CD4-positive, alpha-beta T cell (primary cell): ENCODE results near the gene LCNL1. TPM values are rescaled to one million over a fixed set of nuclear protein-coding genes. Genes with fewer than 3 reads are reported as not detected.
A peak's percentile ranks its signal among the peaks of the same experiment; 100 is the strongest.

Experiments
- ATAC-seq: fragments of 200-7000 bp; cut with Tn5 transposase; one replicate; pipeline ENCODE4 v1.10.0; 2022; ENCODE audit warnings: mild to moderate bottlenecking; ENCODE audit not compliant: poor library complexity
- CTCF ChIA-PET: fragments of 350-600 bp; sonication (Branson Sonifier 250); formaldehyde crosslinking; loops from one replicate; lab custom pipeline; 2021; ENCODE audit warnings: antibody characterized with exemption, inconsistent platforms; lab: Charles Lee
- POLR2A ChIA-PET: fragments of 350-600 bp; sonication (Branson Sonifier 250); formaldehyde crosslinking; loops from one replicate; lab custom pipeline; 2021; ENCODE audit warnings: antibody characterized with exemption, inconsistent platforms; lab: Charles Lee
- DNase-seq, 14 experiments: peaks; one replicate each; pipeline ENCODE4 v3.0.0-alpha.2; 2013 to 2020; ENCODE audit warnings: mixed read lengths in 2 of 14
- H3K27ac ChIP-seq, 2 donors: one replicate each; pipeline versions ENCODE4 v1.5.1 to v1.7.0; 2013; ENCODE audit warnings: low read length in 2 of 2, low read depth in 1 of 2, mild to moderate bottlenecking in 1 of 2
- H3K27me3 ChIP-seq, 2 experiments: 1 replicate in 1 of 2; 2 replicates in 1 of 2; pipeline versions ENCODE4 v1.6.1 to v1.7.0; 2013; ENCODE audit warnings: low read length in 2 of 2, control low read depth in 1 of 2, mild to moderate bottlenecking in 1 of 2, moderate library complexity in 1 of 2; ENCODE audit not compliant: insufficient read depth in 2 of 2, control insufficient read depth in 1 of 2
- H3K36me3 ChIP-seq: one replicate; pipeline ENCODE4 v1.6.1; 2013; ENCODE audit warnings: low read length, control low read depth; ENCODE audit not compliant: insufficient read depth
- H3K4me1 ChIP-seq: one replicate; pipeline ENCODE4 v1.6.1; 2013; ENCODE audit warnings: low read length, control low read depth; ENCODE audit not compliant: insufficient read depth
- H3K4me3 ChIP-seq: one replicate; pipeline ENCODE4 v1.5.1; 2013; ENCODE audit warnings: mild to moderate bottlenecking, low read length, moderate library complexity
- H3K9me3 ChIP-seq, 2 experiments: 1 replicate in 1 of 2; 2 replicates in 1 of 2; pipeline versions ENCODE4 v1.6.1 to v1.7.0; 2013; ENCODE audit warnings: low read length in 2 of 2, mild to moderate bottlenecking in 2 of 2, control low read depth in 1 of 2, moderate library complexity in 1 of 2; ENCODE audit not compliant: control insufficient read depth in 1 of 2, insufficient read depth in 1 of 2
- H3K27ac Mint-ChIP-seq: one replicate; pipeline ENCODE4 v1.8.0; 2020; ENCODE audit warnings: mixed read lengths
- H3K27me3 Mint-ChIP-seq: one replicate; pipeline ENCODE4 v1.8.0; 2021; ENCODE audit warnings: mixed read lengths
- H3K36me3 Mint-ChIP-seq: one replicate; pipeline ENCODE4 v1.8.0; 2021; ENCODE audit warnings: low read depth, mixed read lengths
- H3K4me1 Mint-ChIP-seq: one replicate; pipeline ENCODE4 v1.8.0; 2021; ENCODE audit warnings: low read depth, mixed read lengths
- H3K4me3 Mint-ChIP-seq: one replicate; pipeline ENCODE4 v1.8.0; 2020; ENCODE audit warnings: mild to moderate bottlenecking, mixed read lengths
- H3K9me3 Mint-ChIP-seq: one replicate; pipeline ENCODE4 v1.8.0; 2020; ENCODE audit warnings: mixed read lengths
- CTCF ChIP-seq: fragments of 200-600 bp; IDR thresholded peaks from one replicate; pipeline ENCODE4 v1.8.0; 2022; ENCODE audit warnings: antibody characterized with exemption, mild to moderate bottlenecking
- intact Hi-C, 2 experiments: fragments of 100-400 bp; cut with DNase I in 1 of 2; cut with micrococcal nuclease in 1 of 2; formaldehyde crosslinking; loops; one replicate each; pipeline versions ENCODE4 v1.15.1 to v1.9.0; 2023 to 2025; cut with DNase I, micrococcal nuclease
- total RNA-seq, 174 experiments: library from RNA in 2 of 174; stranded (reverse) in 2 of 174; gene quantifications; one replicate each; pipeline ENCODE4 v1.2.3 and lab custom pipeline; 2021 to 2026

The LCNL1 gene
- total RNA-seq, 2 experiments from 2014 or later: 0.93 to 1.0 TPM

- H3K36me3 Mint-ChIP-seq: peaks cover 8% of the 10 kb centered on the region
- peaks cover 39% of the 10 kb centered on the region for H3K4me1 Mint-ChIP-seq
- H3K9me3 ChIP-seq: no peaks in the 10 kb centered on the region
- peak overlapping the region in 1 of 2 donors; percentile 15 for H3K27ac ChIP-seq
- ChIA-PET POLR2A (no interaction called here), CTCF (no interaction called here)
- intact Hi-C loops: no loop called here
- H3K27ac Mint-ChIP-seq: peak overlapping the region; percentile 87
- peaks cover 10% of the 10 kb centered on the region for H3K27me3 Mint-ChIP-seq
- peak overlapping the region; percentile 70 for H3K4me3 Mint-ChIP-seq
- H3K4me3 ChIP-seq: peak overlapping the region; percentile 10
- H3K9me3 Mint-ChIP-seq: no peaks in the 10 kb centered on the region
- H3K36me3 ChIP-seq: peaks cover 10% of the 10 kb centered on the region
- H3K4me1 ChIP-seq: peaks cover 77% of the 10 kb centered on the region
- peaks cover 0 to 4% of the 10 kb centered on the region in 2 experiments for H3K27me3 ChIP-seq
- DNase-seq: peak in 6 of 14 experiments; percentile 20 to 85 (median 50)
- no peak for TF ChIP-seq CTCF
- ATAC-seq: peak; percentile 16
Observed at GRCh38 chr9:136997830-136998234, 15.0 kb downstream of the LCNL1 start.

- H3K4me3 ChIP-seq: no peak overlapping the region
- H3K9me3 ChIP-seq: no peaks in the 10 kb centered on the region
- H3K27me3 Mint-ChIP-seq: peaks cover 10% of the 10 kb centered on the region
- H3K36me3 Mint-ChIP-seq: peaks cover 4% of the 10 kb centered on the region
- no peaks in the 10 kb centered on the region for H3K36me3 ChIP-seq
- CTCF ChIA-PET: interaction anchor here (0.7 kb wide), 1 partner anchor 35 kb away, joined by 3 read pairs; no protein-coding TSS in a partner anchor
- H3K9me3 Mint-ChIP-seq: no peaks in the 10 kb centered on the region
- POLR2A ChIA-PET: no interaction called here
- H3K27me3 ChIP-seq: peaks cover 0 to 4% of the 10 kb centered on the region in 2 experiments
- H3K4me1 ChIP-seq: peaks cover 57% of the 10 kb centered on the region
- peak; percentile 31 for ATAC-seq
- peak overlapping the region; percentile 30 for H3K4me3 Mint-ChIP-seq
- no peak for TF ChIP-seq CTCF
- H3K4me1 Mint-ChIP-seq: peaks cover 28% of the 10 kb centered on the region
- DNase-seq: peak in 3 of 14 experiments; percentile 56 to 70 (median 58)
- intact Hi-C loops: no loop called here
- no peak overlapping the region for H3K27ac ChIP-seq
- peak overlapping the region; percentile 53 for H3K27ac Mint-ChIP-seq
Observed at GRCh38 chr9:137000177-137000930, 17.6 kb downstream of the LCNL1 start.

- Histone ChIP-seq H3K27me3 (peaks cover 0 to 4% of the 10 kb centered on the region in 2 experiments), H3K4me3 (no peak overlapping the region), H3K9me3 (no peaks in the 10 kb centered on the region), H3K4me1 (peaks cover 41% of the 10 kb centered on the region), H3K36me3 (no peaks in the 10 kb centered on the region), H3K27ac (no peak overlapping the region)
- peaks cover 19% of the 10 kb centered on the region for H3K4me1 Mint-ChIP-seq
- H3K36me3 Mint-ChIP-seq: no peaks in the 10 kb centered on the region
- DNase-seq (no peak), ATAC-seq (no peak)
- no peaks in the 10 kb centered on the region for H3K9me3 Mint-ChIP-seq
- ChIA-PET POLR2A (interaction anchor here (0.6 kb wide), 1 partner anchor 42 kb away, joined by 3 read pairs; no protein-coding TSS in a partner anchor), CTCF (interaction anchor here (0.9 kb wide), 1 partner anchor 27 kb away, joined by 3 read pairs; no protein-coding TSS in a partner anchor)
- intact Hi-C loops: no loop called here
- H3K27ac Mint-ChIP-seq: no peak overlapping the region
- no peak for TF ChIP-seq CTCF
- peaks cover 10% of the 10 kb centered on the region for H3K27me3 Mint-ChIP-seq
- no peak overlapping the region for H3K4me3 Mint-ChIP-seq
Observed at GRCh38 chr9:137001857-137002645, 19.3 kb downstream of the LCNL1 start.
